Activated T-cell treated with anti-CD3 and anti-CD28 coated beads, Interleukin-2, amount 50 U/mL, for 72 hours (primary cell): Measurements from ENCODE around the gene TMC7. TPM values are rescaled to one million over a fixed set of nuclear protein-coding genes. Genes with fewer than 3 reads are reported as not detected.
"Not testable (repeated sequence)": the region's sequence is repeated elsewhere in the genome, so short reads cannot be mapped to it uniquely, and the experiment has no call there.

ENCODE experiments used
- ATAC-seq, 2 donors: fragments of 150-1000 bp; cut with Tn5 transposase; replicated peaks in 1 of 2; 2 replicates each; pipeline ENCODE4 v1.10.0; 2021; ENCODE audit warnings: moderate library complexity in 2 of 2, mild to moderate bottlenecking in 1 of 2
- DNase-seq, 2 donors: peaks; one replicate each; pipeline ENCODE4 v3.0.0; 2021 to 2022; ENCODE audit warnings: mixed read lengths in 1 of 2
- H3K27ac Mint-ChIP-seq: one replicate; pipeline ENCODE4 v1.8.0; 2022; ENCODE audit warnings: mild to moderate bottlenecking, moderate library complexity, mixed read lengths
- H3K27me3 Mint-ChIP-seq: one replicate; pipeline ENCODE4 v1.8.0; 2022; ENCODE audit warnings: low read depth, mixed read lengths
- H3K36me3 Mint-ChIP-seq, 2 donors: one replicate each; pipeline ENCODE4 v1.8.0; 2022; ENCODE audit warnings: mixed read lengths in 2 of 2, mild to moderate bottlenecking in 1 of 2; ENCODE audit not compliant: insufficient read depth in 2 of 2
- H3K4me1 Mint-ChIP-seq: one replicate; pipeline ENCODE4 v1.8.0; 2022; ENCODE audit warnings: low read depth, mixed read lengths
- H3K4me3 Mint-ChIP-seq, 2 donors: one replicate each; pipeline ENCODE4 v1.8.0; 2022; ENCODE audit warnings: mild to moderate bottlenecking in 2 of 2, mixed read lengths in 2 of 2, moderate library complexity in 2 of 2
- H3K9me3 Mint-ChIP-seq, 2 donors: one replicate each; pipeline ENCODE4 v1.8.0; 2022; ENCODE audit warnings: mixed read lengths in 2 of 2
- total RNA-seq, 2 donors: library from RNA; stranded (reverse); gene quantifications; one replicate each; pipeline ENCODE4 v1.2.3, GENCODE V29; 2022

The TMC7 gene
- total RNA-seq, 2 donors from 2014 or later, result 0.10 TPM; not detected in 1

- H3K4me3 Mint-ChIP-seq, result not testable (repeated sequence)
Observed at GRCh38 chr16:18994181-18994580, 10.4 kb downstream of the TMC7 start.

GRCh38 chr16:18995406-18995805 lies 11.7 kb downstream of the TMC7 start:
- DNase-seq, H3K27ac Mint-ChIP-seq, H3K36me3 Mint-ChIP-seq, H3K4me3 Mint-ChIP-seq, H3K4me1 Mint-ChIP-seq, ATAC-seq, H3K9me3 Mint-ChIP-seq: not testable (repeated sequence)
- peaks cover 13% of the 10 kb centered on the region for H3K27me3 Mint-ChIP-seq

More at GRCh38 chr16:18994181-18994580, 10.4 kb downstream of the TMC7 start:
- H3K27ac Mint-ChIP-seq, H3K4me1 Mint-ChIP-seq, ATAC-seq, H3K36me3 Mint-ChIP-seq, H3K9me3 Mint-ChIP-seq, H3K27me3 Mint-ChIP-seq, DNase-seq: not testable (repeated sequence)

- H3K36me3 Mint-ChIP-seq, DNase-seq, ATAC-seq, H3K9me3 Mint-ChIP-seq, H3K27ac Mint-ChIP-seq, H3K4me1 Mint-ChIP-seq, H3K4me3 Mint-ChIP-seq: not testable (repeated sequence)
- H3K27me3 Mint-ChIP-seq, result peaks cover 13% of the 10 kb centered on the region
Observed at GRCh38 chr16:18996536-18996935, 12.8 kb downstream of the TMC7 start.

DNA sequence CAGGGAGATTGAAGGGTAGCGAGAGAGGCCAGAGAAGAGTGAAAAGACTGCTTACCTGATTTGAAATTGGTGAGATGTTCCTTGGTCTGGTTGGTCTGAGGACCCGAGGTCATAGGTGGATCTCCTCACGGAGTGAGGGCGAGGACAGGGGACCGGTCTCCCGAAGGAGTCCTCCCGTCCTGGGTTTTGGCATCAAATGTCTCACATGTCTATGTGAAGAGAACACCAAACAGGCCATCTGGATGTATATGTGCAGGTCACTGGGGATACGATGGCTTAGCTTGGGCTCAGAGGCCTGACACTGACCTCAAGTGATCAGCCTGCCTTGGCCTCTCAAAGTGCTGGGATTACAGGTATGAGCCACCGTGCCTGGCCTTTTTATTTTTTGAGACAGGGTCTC lies 13.3 kb downstream of the TMC7 start:
- peaks cover 13% of the 10 kb centered on the region for H3K27me3 Mint-ChIP-seq
- not testable (repeated sequence) for H3K9me3 Mint-ChIP-seq, DNase-seq, H3K27ac Mint-ChIP-seq, H3K4me3 Mint-ChIP-seq, ATAC-seq, H3K36me3 Mint-ChIP-seq, H3K4me1 Mint-ChIP-seq

DNA sequence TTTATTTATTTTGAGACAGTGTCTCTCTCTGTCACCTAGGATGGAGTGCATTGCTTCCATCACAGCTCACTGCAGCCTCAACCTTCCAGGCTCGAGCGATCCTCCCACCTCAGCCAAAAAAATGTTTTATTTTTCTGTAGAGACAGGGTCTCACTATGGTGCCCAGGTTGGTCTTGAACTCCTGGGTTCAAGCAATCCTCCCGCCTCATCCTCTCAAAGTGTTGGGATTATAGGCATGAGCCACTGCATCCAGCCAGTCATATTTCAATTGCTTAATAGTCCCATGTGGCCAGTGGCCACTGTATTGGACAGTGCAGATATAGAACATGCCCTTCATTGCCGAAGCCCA lies 15.3 kb downstream of the TMC7 start:
- Mint-ChIP-seq H3K4me1 (no peaks in the 10 kb centered on the region), H3K4me3 (no peak overlapping the region), H3K36me3 (no peaks in the 10 kb centered on the region), H3K27ac (no peak overlapping the region), H3K27me3 (peaks cover 13% of the 10 kb centered on the region), H3K9me3 (no peaks in the 10 kb centered on the region)
- DNase-seq, result no peak
- no peak for ATAC-seq

DNA sequence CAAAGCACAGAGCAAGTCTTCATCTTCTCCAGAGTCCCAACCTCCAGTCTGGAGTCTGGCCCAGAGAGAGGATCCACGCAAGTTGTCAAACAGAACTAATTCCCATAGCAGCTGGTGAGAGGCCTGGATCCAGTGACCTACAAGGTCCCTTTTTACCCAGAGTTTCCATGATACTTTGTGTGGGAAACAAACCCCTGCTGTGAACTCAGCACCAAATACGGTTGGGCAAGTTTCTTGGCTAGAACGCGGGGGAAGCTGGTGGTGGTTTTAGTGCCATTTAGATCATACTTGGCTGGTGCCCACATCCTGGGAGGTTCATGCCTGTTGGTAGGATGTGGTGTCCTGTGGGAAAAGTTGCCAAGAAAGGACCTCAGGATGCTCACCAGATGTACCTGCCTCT lies 18.1 kb downstream of the TMC7 start:
- ATAC-seq (no peak), DNase-seq (no peak)
- Mint-ChIP-seq H3K4me3 (no peak overlapping the region), H3K36me3 (no peaks in the 10 kb centered on the region), H3K27ac (no peak overlapping the region), H3K9me3 (no peaks in the 10 kb centered on the region), H3K4me1 (no peaks in the 10 kb centered on the region), H3K27me3 (peaks cover 7% of the 10 kb centered on the region)

- no peak overlapping the region for H3K27ac Mint-ChIP-seq
- ATAC-seq (no peak), DNase-seq (no peak)
- no peak overlapping the region for H3K4me3 Mint-ChIP-seq
- no peaks in the 10 kb centered on the region for H3K4me1 Mint-ChIP-seq
- no peaks in the 10 kb centered on the region for H3K9me3 Mint-ChIP-seq
- H3K36me3 Mint-ChIP-seq, result no peaks in the 10 kb centered on the region
- H3K27me3 Mint-ChIP-seq, result peaks cover 7% of the 10 kb centered on the region
Observed at GRCh38 chr16:19003935-19004334, 20.2 kb downstream of the TMC7 start.

DNA sequence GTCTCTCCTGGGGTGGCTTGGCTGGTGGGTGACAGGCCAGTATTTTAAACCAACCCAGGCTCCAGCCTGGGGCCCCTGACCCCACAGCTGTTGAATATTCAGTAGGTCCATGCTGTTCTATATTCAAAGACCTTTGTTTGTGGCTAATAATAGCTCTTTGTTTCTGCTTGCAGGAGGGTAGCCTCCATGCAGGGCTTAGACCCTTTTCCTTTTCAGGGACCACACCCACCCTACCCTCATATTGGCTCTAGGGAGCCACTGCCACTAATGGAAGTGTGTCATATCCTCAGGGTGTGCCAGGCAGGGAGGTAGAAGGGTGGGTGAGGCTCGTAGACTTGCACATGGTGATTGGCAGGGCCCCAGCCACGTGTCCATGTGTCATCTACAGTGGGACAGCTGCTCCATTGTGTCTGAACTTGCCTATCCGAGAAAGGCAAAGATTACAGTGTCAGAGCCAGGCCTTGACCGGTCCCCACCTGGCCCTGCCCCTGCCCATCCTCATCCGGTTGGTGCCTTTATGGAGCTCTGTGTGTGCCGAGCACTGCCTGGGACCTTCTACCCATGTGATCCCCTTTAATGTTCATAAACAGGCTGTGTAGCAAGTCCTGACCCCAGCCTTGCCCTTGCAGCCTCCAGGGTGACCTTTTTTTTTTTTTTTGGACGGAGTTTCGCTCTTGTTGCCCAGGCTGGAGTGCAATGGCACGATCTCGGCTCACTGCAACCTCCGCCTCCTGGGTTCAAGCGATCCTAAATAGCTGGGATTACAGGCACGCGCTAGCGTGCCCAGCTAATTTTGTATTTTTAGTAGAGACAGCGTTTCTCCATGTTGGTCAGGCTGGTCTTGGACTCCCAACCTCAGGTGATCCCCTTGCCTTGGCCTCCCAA lies 22.1 kb downstream of the TMC7 start:
- no peak overlapping the region for H3K27ac Mint-ChIP-seq
- ATAC-seq (no peak), DNase-seq (no peak)
- no peak overlapping the region for H3K4me3 Mint-ChIP-seq
- H3K4me1 Mint-ChIP-seq, result no peaks in the 10 kb centered on the region
- no peaks in the 10 kb centered on the region for H3K36me3 Mint-ChIP-seq
- no peaks in the 10 kb centered on the region for H3K27me3 Mint-ChIP-seq
- H3K9me3 Mint-ChIP-seq, result peaks cover 0 to 4% of the 10 kb centered on the region in 2 donors

DNA sequence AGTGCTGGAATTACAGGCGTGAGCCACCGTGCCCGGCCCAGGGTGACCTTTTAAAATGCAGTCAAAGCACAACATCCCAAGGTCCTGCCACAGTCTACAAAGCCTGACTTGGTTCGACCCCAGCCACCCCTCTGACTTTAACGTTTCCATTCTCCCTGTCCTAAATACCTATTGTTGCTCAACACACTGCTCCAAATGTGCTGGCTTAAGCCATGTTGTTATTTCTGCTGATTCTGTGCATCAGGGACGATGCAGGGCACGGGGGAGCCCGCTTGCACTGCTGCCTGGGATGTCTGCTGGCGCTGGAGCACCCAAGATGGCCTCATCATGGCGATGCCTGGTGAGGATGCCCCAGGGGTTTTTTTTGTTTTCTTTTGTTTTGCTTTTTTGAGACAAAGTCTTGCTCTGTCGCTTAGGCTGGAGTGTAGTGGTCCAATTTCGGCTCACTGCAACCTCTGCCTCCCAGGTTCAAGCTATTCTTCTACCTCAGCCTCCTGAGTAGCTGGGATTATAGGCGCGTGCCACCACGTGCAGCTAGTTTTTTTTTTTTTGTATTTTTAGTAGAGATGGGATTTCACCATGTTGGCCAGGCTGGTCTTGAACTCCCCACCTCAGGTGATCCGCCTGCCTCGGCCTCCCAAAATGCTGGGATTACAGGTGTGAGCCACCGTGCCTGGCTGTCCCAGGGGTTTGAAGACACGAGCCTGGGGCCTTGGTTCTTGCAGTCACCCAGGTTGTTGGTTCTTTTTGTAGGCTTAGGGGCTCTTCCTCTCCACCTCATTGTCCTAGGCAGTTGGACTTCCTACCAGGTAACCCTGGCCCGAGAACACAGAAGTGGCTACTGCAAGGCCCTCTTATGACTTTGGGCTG lies 22.9 kb downstream of the TMC7 start:
- DNase-seq (no peak), ATAC-seq (no peak)
- Mint-ChIP-seq H3K27me3 (no peaks in the 10 kb centered on the region), H3K36me3 (no peaks in the 10 kb centered on the region), H3K4me1 (no peaks in the 10 kb centered on the region), H3K9me3 (peaks cover 0 to 4% of the 10 kb centered on the region in 2 donors), H3K27ac (no peak overlapping the region), H3K4me3 (no peak overlapping the region)

DNA sequence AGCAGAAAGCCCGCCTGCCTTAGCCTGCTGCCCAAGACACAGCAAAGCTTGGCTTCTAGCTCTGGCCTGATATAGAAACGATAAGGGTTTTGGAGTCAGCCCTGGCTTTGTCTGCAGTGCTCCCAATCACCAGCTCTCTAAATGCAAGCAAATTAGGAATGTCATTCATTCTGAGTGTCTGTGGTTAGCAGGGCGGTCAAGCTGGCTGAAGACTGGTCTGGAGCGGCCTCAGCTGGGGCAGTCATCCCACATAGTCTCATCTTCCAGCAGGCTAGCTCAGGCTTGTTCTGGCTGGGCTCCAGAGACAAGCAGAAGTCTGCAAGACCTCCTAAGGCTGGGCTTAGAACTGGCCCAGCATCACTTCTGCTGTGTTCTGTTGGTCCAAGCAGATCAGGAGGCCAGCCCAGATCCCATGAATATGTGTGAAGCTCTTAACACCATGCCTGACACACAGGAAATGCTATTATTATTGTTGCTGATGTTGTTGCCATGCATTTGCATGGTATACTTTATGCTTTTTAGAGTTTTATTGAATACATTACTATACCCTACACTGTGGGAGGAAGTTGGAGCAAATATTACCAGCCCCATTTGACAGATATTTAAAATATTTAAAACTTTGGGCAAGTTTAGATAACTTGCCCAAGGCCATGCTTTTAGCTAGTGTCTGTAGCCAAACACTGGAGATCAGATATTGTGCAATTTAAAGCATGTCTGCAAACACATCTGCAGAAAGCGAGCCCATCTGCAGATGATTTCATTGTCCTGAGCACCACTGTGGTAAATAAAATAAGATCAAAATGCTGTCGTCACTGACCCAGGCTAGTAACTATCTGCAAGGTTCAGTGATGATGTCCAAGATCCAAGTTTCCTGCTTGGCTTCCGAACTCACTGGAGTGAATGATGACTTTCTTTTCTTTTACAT lies 24.8 kb downstream of the TMC7 start:
- Mint-ChIP-seq H3K4me3 (no peak overlapping the region), H3K27ac (no peak overlapping the region), H3K27me3 (no peaks in the 10 kb centered on the region), H3K4me1 (no peaks in the 10 kb centered on the region), H3K9me3 (peaks cover 0 to 4% of the 10 kb centered on the region in 2 donors), H3K36me3 (no peaks in the 10 kb centered on the region)
- no peak for DNase-seq
- ATAC-seq, result no peak

GRCh38 chr16:19011169-19011731 lies 27.5 kb downstream of the TMC7 start:
- Mint-ChIP-seq H3K27ac (no peak overlapping the region), H3K9me3 (peaks cover 0 to 4% of the 10 kb centered on the region in 2 donors), H3K27me3 (no peaks in the 10 kb centered on the region), H3K4me3 (no peak overlapping the region), H3K36me3 (no peaks in the 10 kb centered on the region), H3K4me1 (no peaks in the 10 kb centered on the region)
- DNase-seq (no peak), ATAC-seq (no peak)

DNA sequence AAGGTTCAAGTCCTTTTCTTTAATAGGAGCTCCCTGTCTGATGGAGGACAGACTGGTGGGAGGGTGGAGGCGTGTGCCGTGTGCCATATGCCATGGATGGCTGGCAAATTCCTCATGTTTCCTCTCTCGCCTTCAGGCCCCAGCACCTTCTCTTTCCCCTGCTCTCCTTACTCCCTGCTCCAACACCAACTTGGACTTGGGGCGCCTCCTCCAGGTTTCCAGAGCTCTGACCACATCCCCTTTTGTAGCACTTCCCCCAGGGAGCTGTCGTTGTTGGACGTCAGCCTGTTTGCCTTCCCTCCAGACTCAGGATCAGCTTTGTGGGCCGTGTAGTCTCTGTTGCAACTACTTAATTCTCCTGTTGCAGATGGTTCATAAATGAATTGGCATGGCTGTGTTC lies 30.7 kb downstream of the TMC7 start:
- Mint-ChIP-seq H3K4me1 (no peaks in the 10 kb centered on the region), H3K27ac (no peak overlapping the region), H3K27me3 (no peaks in the 10 kb centered on the region), H3K36me3 (no peaks in the 10 kb centered on the region), H3K4me3 (no peak overlapping the region), H3K9me3 (peaks cover 0 to 4% of the 10 kb centered on the region in 2 donors)
- DNase-seq, result no peak
- ATAC-seq, result no peak
